A673 (cell line): Measurements from ENCODE around the gene PLA2G2A. TPM values are rescaled to one million over a fixed set of nuclear protein-coding genes. Genes with fewer than 3 reads are reported as not detected.

Experiments
- BruUV-seq: library from RNA; stranded (reverse); fragments of 400-500 nt; replicated peaks from 2 replicates; lab custom pipeline; 2021; lab: Mats Ljungman, UMichigan
- CTCF ChIA-PET: fragments of 300-600 bp; sonication (Branson Sonifier 250); formaldehyde crosslinking; loops from one replicate; lab custom pipeline; 2022; ENCODE audit warnings: antibody characterized with exemption; lab: Charles Lee
- POLR2A ChIA-PET: fragments of 300-600 bp; sonication (Branson Sonifier 250); formaldehyde crosslinking; loops from one replicate; lab custom pipeline; 2022; ENCODE audit warnings: antibody characterized with exemption; ENCODE audit not compliant: low non-redundant PET; lab: Charles Lee
- DNase-seq: peaks from one replicate; pipeline ENCODE4 v3.0.0-alpha.2; 2015; ENCODE audit warnings: low spot score
- H3K27ac ChIP-seq: fragments of 200-600 bp; sonication (generic); 2 replicates; pipeline ENCODE4 v1.5.1; 2016; ENCODE audit warnings: mixed run types, low read depth, mild to moderate bottlenecking, mixed read lengths, antibody characterized with exemption, low read length; ENCODE audit not compliant: poor library complexity, severe bottlenecking
- H3K27me3 ChIP-seq: fragments of 200-600 bp; sonication (generic); replicated peaks from 2 replicates; pipeline ENCODE4 v1.6.1; 2017; ENCODE audit warnings: mixed run types, low read depth, mild to moderate bottlenecking, mixed read lengths, antibody characterized with exemption, low read length; ENCODE audit not compliant: insufficient read depth, poor library complexity
- H3K36me3 ChIP-seq: fragments of 200-600 bp; sonication (generic); 2 replicates; pipeline ENCODE4 v1.6.1; 2016; ENCODE audit warnings: mixed run types, mild to moderate bottlenecking, mixed read lengths, antibody characterized with exemption, low read length; ENCODE audit not compliant: insufficient read depth, poor library complexity, severe bottlenecking
- H3K4me1 ChIP-seq: fragments of 200-600 bp; sonication (generic); 2 replicates; pipeline ENCODE4 v1.6.1; 2017; ENCODE audit warnings: mixed run types, mild to moderate bottlenecking, mixed read lengths, antibody characterized with exemption, low read length; ENCODE audit not compliant: insufficient read depth, poor library complexity, severe bottlenecking
- H3K4me3 ChIP-seq: fragments of 200-600 bp; sonication (generic); 2 replicates; pipeline ENCODE4 v1.5.1; 2016; ENCODE audit warnings: low read depth, mixed run types, mild to moderate bottlenecking, mixed read lengths, low read length; ENCODE audit not compliant: poor library complexity, severe bottlenecking
- H3K9me3 ChIP-seq: fragments of 200-600 bp; sonication (generic); 2 replicates; pipeline ENCODE4 v1.6.1; 2016; ENCODE audit warnings: mixed run types, low read depth, mild to moderate bottlenecking, mixed read lengths, antibody characterized with exemption, low read length; ENCODE audit not compliant: poor library complexity, severe bottlenecking
- CTCF ChIP-seq: fragments of 300-800, 200-600 bp; sonication (generic); conservative IDR thresholded peaks from 2 replicates; pipeline ENCODE4 v1.5.1; 2017; ENCODE audit warnings: low read depth, mild to moderate bottlenecking, antibody characterized with exemption, low read length, moderate library complexity, mixed read lengths
- EZH2 ChIP-seq: fragments of 200-600 bp; sonication (generic); IDR thresholded peaks from 2 replicates; pipeline ENCODE4 v1.6.1; 2017; ENCODE audit warnings: borderline replicate concordance, low read depth, mild to moderate bottlenecking, mixed read lengths, antibody characterized with exemption, low read length; ENCODE audit not compliant: poor library complexity, severe bottlenecking
- intact Hi-C: fragments of 100-400 bp; cut with micrococcal nuclease; formaldehyde crosslinking; loops from one replicate; pipeline ENCODE4 v1.10.0; 2022; ENCODE audit not compliant: unreplicated experiment
- total RNA-seq: library from RNA; stranded (reverse); gene quantifications from 2 replicates; pipeline ENCODE4 v1.2.3, GENCODE V29; 2021

The PLA2G2A gene
- total RNA-seq, 1 experiment from 2014 or later: not detected

GRCh38 chr1:19946971-19947370 is 32.4 kb downstream of the PLA2G2A start:
- no peaks in the 10 kb centered on the region for H3K36me3 ChIP-seq
- BruUV-seq: no TSS peak
- no peaks in the 10 kb centered on the region for H3K4me1 ChIP-seq
- no peak overlapping the region for H3K4me3 ChIP-seq
- TF ChIP-seq CTCF (no peak), EZH2 (no peak)
- POLR2A ChIA-PET: no interaction called here
- CTCF ChIA-PET: no interaction called here
- no peak for DNase-seq
- intact Hi-C loops: no loop called here
- no peaks in the 10 kb centered on the region for H3K9me3 ChIP-seq
- no peak overlapping the region for H3K27ac ChIP-seq
- peaks cover 18% of the 10 kb centered on the region for H3K27me3 ChIP-seq

GRCh38 chr1:19946331-19946751 is 33.1 kb downstream of the PLA2G2A start:
- Histone ChIP-seq H3K4me3 (no peak overlapping the region), H3K36me3 (no peaks in the 10 kb centered on the region), H3K27ac (no peak overlapping the region), H3K4me1 (no peaks in the 10 kb centered on the region), H3K27me3 (peaks cover 18% of the 10 kb centered on the region), H3K9me3 (no peaks in the 10 kb centered on the region)
- intact Hi-C loops: no loop called here
- TF ChIP-seq EZH2 (no peak), CTCF (no peak)
- CTCF ChIA-PET: no interaction called here
- POLR2A ChIA-PET: no interaction called here
- BruUV-seq: no TSS peak
- DNase-seq: no peak

- TF ChIP-seq CTCF (no peak), EZH2 (no peak)
- no peaks in the 10 kb centered on the region for H3K4me1 ChIP-seq
- peaks cover 18% of the 10 kb centered on the region for H3K27me3 ChIP-seq
- H3K4me3 ChIP-seq: no peak overlapping the region
- no peaks in the 10 kb centered on the region for H3K36me3 ChIP-seq
- no peak overlapping the region for H3K27ac ChIP-seq
- no peaks in the 10 kb centered on the region for H3K9me3 ChIP-seq
- DNase-seq: no peak
- CTCF ChIA-PET: no interaction called here
- BruUV-seq: no TSS peak
- intact Hi-C loops: no loop called here
- POLR2A ChIA-PET: no interaction called here
Observed at GRCh38 chr1:19945914-19946313, 33.5 kb downstream of the PLA2G2A start.
